Measurements from ENCODE around the gene MATN4. TPM values are rescaled to one million over a fixed set of nuclear protein-coding genes. Genes with fewer than 3 reads are reported as not detected.
A peak's percentile ranks its signal among the peaks of the same experiment; 100 is the strongest.

MATN4 gene
- total RNA-seq, 2 donors from 2014 or later, result 0.31 to 1.4 TPM

DNA sequence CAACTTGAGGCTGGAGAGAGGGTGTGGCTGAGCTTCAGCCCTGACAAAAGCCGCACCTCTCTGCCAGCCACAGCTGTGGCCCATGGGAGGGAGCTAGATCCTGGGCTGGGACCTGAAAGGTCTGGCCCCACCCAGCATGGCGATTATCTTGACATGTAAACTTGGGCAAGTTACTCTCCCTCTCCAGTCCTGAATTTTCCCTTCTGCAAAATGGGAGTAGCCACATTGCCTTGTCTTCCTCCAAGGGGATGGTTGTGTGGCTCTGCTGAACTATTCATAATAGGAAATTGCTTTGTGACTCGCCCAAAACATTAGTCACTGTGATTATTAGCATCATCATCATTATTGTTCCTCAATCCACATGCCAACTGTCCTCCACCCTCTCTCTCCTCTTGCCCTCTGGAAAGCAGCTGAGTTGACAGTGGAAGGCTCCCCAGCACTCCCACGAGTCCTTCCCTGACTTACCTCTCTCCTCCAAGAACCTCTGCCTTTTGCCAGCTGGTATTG is 24.5 kb downstream of the MATN4 start:
- H3K27me3 Mint-ChIP-seq, result peaks cover 29 to 57% of the 10 kb centered on the region in 2 donors
- no peaks in the 10 kb centered on the region for H3K36me3 Mint-ChIP-seq
- DNase-seq (ENCODE audit: low spot score), result no peak
- no peak for ATAC-seq
- H3K27ac Mint-ChIP-seq, result peak overlapping the region in 1 of 2 donors; percentile 10
- H3K4me1 Mint-ChIP-seq (ENCODE audit: low read depth in 2 of 2), result no peaks in the 10 kb centered on the region
- H3K4me3 Mint-ChIP-seq, result no peak overlapping the region
- H3K9me3 Mint-ChIP-seq, result no peaks in the 10 kb centered on the region

DNA sequence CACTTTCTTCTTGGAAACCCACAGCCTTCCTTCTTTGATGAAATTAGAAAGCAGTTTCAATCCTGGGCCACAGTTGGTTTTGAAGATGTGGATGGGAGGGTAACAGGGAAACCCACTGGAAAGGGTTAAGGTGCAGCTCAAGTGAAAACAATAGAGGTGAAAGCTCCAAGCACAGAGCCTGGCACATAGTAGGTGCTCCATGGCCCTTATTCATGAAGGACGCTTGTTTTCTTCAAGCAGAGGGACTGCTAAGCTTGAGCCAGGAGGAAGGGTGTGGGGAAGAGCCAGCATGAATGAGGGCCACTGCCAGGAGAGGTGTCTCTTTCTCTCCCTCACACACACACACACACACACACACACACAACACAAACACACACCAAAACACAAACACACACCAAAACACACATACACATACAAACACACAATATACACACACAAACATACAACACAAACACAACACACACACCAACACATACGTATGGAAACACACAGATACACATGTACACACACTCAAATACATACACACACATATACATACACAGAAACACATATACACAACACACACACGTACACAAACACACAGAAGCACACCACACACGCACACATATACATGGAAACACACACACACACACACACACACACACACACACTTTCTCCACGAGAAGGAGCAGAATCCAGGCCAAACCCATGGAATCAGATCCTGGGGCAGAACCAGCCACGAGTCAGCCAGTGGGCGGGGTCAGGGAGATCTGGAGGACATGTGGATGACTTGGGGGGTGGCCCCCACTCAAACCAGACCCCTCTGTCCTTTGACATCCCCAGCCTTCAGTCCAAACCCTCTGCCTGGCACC is 25.2 kb downstream of the MATN4 start:
- Mint-ChIP-seq H3K4me1 (ENCODE audit: low read depth in 2 of 2) (no peaks in the 10 kb centered on the region), H3K27me3 (peaks cover 27 to 57% of the 10 kb centered on the region in 2 donors), H3K36me3 (no peaks in the 10 kb centered on the region), H3K27ac (no peak overlapping the region), H3K9me3 (no peaks in the 10 kb centered on the region), H3K4me3 (no peak overlapping the region)
- ATAC-seq, result peak in 1 of 2 donors; percentile 41
- no peak for DNase-seq (ENCODE audit: low spot score)

DNA sequence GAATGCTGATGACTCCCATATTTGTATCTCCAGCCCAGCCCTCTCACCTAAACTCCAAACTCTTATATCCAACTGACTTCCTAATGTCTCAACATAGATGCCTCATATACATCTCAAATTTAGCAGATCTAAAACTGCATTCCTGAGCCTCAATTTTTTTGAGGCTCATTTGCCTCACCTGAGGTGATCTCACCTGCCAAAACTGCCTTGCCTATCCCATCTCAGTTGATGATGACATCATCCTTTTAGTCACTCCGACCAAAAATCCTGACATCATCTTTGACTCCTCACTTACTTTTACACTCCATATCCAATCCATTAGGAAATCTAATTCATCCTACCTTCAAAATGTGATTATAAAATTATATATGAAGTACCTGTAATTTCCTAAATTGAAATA is 28.1 kb downstream of the MATN4 start:
- Mint-ChIP-seq H3K27ac (no peak overlapping the region), H3K4me1 (ENCODE audit: low read depth in 2 of 2) (no peaks in the 10 kb centered on the region), H3K36me3 (no peaks in the 10 kb centered on the region), H3K9me3 (no peaks in the 10 kb centered on the region), H3K4me3 (no peak overlapping the region), H3K27me3 (peaks cover 33 to 67% of the 10 kb centered on the region in 2 donors)
- DNase-seq (ENCODE audit: low spot score) (no peak), ATAC-seq (no peak)

DNA sequence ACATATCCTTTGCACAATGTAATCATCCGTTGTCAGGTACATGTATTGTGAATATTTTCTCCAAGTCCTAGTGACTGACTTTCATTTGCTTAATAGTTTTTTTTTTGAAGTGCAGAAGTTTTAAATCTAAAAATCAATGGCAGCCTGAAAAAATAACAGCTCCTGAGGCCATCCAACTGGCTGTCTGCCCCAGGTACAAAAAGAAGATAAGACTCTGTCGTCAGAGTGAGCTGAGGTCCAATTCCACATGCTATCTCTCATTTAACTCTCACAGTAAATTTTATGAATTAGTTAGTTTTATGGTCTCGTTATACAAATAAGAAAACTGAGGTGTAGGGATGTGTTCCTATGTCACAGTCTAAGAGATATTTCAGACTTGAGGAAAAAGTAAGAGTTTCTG is 32.8 kb downstream of the MATN4 start:
- Mint-ChIP-seq H3K9me3 (no peaks in the 10 kb centered on the region), H3K27me3 (peaks cover 45 to 84% of the 10 kb centered on the region in 2 donors), H3K36me3 (no peaks in the 10 kb centered on the region), H3K27ac (no peak overlapping the region), H3K4me1 (ENCODE audit: low read depth in 2 of 2) (no peaks in the 10 kb centered on the region), H3K4me3 (no peak overlapping the region)
- no peak for DNase-seq (ENCODE audit: low spot score)
- no peak for ATAC-seq

DNA sequence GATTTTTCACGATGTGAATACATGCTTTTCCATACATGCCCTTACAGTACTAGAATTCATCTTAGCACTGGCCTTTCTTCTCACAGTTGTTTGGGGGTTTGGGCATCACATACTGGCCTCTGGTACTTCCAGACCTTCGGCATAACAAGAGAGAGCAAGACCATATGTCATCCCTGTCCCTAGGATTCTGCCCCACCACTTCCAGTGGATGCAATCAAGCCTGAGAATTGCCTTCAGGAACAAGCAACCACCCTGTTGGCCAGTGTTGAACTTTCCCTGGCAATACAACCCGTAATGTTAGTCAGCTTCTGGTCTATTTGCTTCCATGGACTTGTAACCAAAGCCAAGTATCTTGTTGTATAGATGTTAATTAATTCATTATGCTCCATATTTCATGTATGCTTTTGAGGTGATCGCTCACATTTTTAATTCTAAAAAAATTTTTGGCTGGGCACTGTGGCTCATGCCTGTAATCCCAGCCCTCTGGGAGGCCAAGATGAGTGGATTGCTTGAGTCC is 38.3 kb downstream of the MATN4 start:
- Mint-ChIP-seq H3K9me3 (no peaks in the 10 kb centered on the region), H3K27ac (no peak overlapping the region), H3K27me3 (peaks cover 40 to 54% of the 10 kb centered on the region in 2 donors), H3K36me3 (no peaks in the 10 kb centered on the region), H3K4me3 (no peak overlapping the region), H3K4me1 (ENCODE audit: low read depth in 2 of 2) (no peaks in the 10 kb centered on the region)
- ATAC-seq (no peak), DNase-seq (ENCODE audit: low spot score) (no peak)

DNA sequence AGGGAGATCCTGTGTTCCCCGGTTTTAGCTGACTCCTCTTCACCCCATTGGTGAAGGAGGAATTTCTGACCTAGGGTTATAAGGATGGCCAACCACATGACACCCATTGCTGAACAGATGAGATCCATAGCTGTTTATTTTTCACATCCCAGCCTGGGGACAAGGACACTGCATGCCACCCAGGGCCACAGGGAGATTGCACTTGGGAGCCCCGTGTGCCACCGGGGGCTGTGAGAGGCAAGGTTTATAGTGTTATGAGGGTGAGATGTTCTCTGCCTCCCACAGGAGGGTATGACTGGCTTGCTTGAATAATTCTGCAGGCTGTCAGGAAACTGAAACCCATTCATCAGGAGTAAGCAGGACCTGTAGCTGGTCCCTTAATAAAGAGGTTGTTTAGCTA is 39.0 kb downstream of the MATN4 start:
- no peak overlapping the region for H3K27ac Mint-ChIP-seq
- H3K27me3 Mint-ChIP-seq, result peaks cover 44 to 54% of the 10 kb centered on the region in 2 donors
- DNase-seq (ENCODE audit: low spot score) (no peak), ATAC-seq (no peak)
- no peaks in the 10 kb centered on the region for H3K36me3 Mint-ChIP-seq
- H3K4me1 Mint-ChIP-seq (ENCODE audit: low read depth in 2 of 2), result no peaks in the 10 kb centered on the region
- H3K4me3 Mint-ChIP-seq, result no peak overlapping the region
- H3K9me3 Mint-ChIP-seq, result no peaks in the 10 kb centered on the region

DNA sequence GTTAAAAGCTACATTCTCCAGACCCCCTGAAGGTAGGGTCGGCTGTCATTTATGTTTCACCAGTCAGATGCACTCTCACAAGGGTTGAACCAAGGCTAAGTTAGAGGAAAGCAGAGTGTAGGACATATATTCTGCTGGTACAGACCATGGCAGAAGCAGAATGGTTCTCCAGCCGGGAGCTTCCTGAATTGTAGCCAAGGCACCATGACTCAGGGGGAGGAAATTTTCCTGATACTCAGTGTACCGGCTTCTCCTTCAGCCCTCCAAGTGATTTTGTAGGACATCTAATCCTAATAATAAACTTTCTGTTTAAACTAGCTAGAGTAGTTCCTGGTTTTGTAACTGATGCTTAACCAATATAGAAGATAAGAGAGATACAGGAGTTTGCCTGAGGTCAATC is 39.6 kb downstream of the MATN4 start:
- Mint-ChIP-seq H3K27ac (no peak overlapping the region), H3K4me3 (no peak overlapping the region), H3K36me3 (no peaks in the 10 kb centered on the region), H3K4me1 (ENCODE audit: low read depth in 2 of 2) (no peaks in the 10 kb centered on the region), H3K27me3 (peaks cover 41 to 54% of the 10 kb centered on the region in 2 donors), H3K9me3 (no peaks in the 10 kb centered on the region)
- ATAC-seq (no peak), DNase-seq (ENCODE audit: low spot score) (no peak)

DNA sequence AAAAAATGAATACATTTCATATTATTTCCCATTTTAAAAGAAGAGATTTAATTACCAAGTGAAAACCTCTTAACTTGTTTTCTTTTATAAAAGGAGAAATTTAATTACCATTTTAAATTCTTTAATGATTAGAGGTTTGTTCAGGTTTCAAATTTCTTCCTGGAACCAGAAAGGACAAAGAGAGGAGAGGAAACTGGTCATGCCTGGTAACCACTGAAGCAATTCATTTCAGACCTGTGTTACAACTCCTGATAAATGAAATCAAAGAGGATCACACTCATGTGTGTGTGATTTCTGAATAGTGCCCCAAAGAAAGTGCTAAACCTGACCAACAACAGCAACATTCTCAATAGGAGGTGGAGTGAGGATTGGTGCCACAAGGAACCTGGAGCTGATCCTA is 41.1 kb downstream of the MATN4 start:
- no peak for ATAC-seq
- Mint-ChIP-seq H3K9me3 (no peaks in the 10 kb centered on the region), H3K36me3 (no peaks in the 10 kb centered on the region)

DNA sequence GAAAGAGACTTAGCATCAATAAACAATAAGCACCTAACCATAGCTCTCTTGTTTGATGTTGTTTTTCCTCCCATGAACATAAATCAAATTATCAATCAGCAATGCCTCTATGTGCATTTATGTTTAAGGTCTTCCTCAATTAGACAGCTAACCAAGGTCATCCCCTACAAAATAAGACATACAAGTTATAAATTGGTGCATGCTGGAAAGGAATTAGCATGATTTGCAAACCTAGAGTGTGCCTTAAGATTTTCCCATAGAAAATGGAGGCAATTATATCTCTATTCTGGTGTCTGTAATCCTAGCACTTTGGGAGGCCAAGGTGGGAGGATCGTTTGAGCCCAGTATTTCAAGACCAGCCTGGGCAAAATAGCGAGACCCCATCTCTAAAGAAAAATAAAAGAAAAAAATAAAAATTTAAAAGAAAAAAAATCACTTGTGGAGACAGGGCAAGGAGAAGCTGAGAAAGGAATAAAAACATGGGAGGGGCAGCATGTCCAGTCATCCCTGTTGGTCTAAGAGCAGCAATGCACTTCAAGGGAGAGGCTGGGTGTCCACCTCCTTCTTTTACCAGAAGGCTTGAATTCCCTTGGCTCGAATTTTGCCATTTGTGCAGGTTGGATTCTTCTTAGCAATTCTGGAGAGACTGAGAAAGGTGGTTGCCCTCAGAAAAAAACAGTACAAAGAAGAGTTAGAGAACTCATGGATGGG is 44.4 kb downstream of the MATN4 start:
- Mint-ChIP-seq H3K27me3 (peaks cover 37 to 58% of the 10 kb centered on the region in 2 donors), H3K9me3 (no peaks in the 10 kb centered on the region), H3K4me1 (ENCODE audit: low read depth in 2 of 2) (no peaks in the 10 kb centered on the region), H3K4me3 (no peak overlapping the region), H3K27ac (no peak overlapping the region), H3K36me3 (no peaks in the 10 kb centered on the region)
- DNase-seq (ENCODE audit: low spot score) (no peak), ATAC-seq (no peak)

More for the DNA sequence above, 41.1 kb downstream of the MATN4 start:
- DNase-seq (ENCODE audit: low spot score), result no peak
- no peak overlapping the region for H3K4me3 Mint-ChIP-seq
- H3K27me3 Mint-ChIP-seq, result peaks cover 37 to 53% of the 10 kb centered on the region in 2 donors
- H3K4me1 Mint-ChIP-seq (ENCODE audit: low read depth in 2 of 2), result no peaks in the 10 kb centered on the region
- no peak overlapping the region for H3K27ac Mint-ChIP-seq

DNA sequence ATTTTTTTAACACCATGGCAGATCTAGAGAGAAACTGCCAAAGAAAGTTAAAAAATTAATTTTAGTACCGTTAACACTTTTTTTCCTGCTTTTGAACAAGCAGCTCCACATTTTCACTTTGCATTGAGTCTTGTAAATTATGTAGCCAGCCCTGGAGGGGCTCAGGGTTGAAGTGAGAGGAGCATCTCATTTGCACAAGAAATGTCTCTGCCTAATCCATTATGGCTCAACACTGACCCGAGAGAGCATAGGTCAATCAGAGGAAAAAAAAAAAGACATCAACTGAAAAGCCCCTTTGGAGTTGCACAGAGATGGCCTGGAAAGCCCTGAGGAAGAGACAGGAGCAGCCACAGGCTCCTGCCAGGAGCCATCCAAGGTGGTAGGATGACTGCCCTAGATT is 49.4 kb downstream of the MATN4 start:
- Mint-ChIP-seq H3K27ac (no peak overlapping the region), H3K36me3 (no peaks in the 10 kb centered on the region), H3K4me3 (no peak overlapping the region), H3K9me3 (no peaks in the 10 kb centered on the region), H3K4me1 (ENCODE audit: low read depth in 2 of 2) (peaks cover 12 to 15% of the 10 kb centered on the region in 2 donors), H3K27me3 (peaks cover 28 to 44% of the 10 kb centered on the region in 2 donors)
- ATAC-seq (no peak), DNase-seq (ENCODE audit: low spot score) (no peak)

DNA sequence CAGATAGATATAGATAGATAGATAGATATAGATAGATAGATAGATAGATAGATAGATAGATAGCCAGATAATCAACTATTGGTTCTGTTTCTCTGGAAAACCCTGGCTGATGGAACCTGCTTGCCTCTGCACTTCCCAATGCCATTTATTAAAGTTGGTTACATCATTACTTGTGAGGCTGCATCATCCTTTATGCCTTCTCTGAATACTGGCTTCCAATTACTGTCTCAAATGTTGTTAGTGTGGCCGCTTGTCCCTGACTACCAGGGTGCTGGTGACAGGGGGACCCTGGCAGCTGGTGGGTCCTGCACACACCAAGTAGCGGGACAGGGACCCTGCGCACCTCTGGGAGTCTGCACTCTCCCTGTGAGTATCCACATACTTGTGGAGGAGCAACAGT is 49.8 kb downstream of the MATN4 start:
- no peak for ATAC-seq
- Mint-ChIP-seq H3K36me3 (no peaks in the 10 kb centered on the region), H3K9me3 (no peaks in the 10 kb centered on the region), H3K4me1 (ENCODE audit: low read depth in 2 of 2) (peaks cover 12 to 16% of the 10 kb centered on the region in 2 donors), H3K4me3 (no peak overlapping the region), H3K27ac (no peak overlapping the region), H3K27me3 (peaks cover 32 to 47% of the 10 kb centered on the region in 2 donors)
- DNase-seq (ENCODE audit: low spot score), result no peak

DNA sequence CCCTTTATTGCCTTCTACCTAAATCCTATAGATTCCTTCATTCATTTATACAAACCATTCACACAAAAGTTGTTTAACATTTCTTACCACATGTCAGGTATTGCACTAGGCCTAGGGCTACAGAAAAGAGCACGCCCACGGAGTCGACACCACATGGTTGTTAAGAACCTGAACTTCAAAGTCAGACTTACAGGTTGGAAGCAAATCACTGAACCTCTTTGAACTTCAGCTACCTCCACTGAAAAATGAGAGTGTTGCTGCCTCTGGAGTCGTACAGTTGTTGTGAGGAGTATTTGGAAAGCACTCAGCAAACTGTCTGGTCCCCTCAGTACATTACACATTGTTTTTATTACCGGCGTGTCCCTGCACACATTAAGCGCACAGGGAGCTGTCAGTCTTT is 50.4 kb downstream of the MATN4 start:
- no peaks in the 10 kb centered on the region for H3K9me3 Mint-ChIP-seq
- ATAC-seq, result no peak
- H3K27ac Mint-ChIP-seq, result no peak overlapping the region
- no peaks in the 10 kb centered on the region for H3K36me3 Mint-ChIP-seq
- H3K27me3 Mint-ChIP-seq, result peaks cover 29 to 42% of the 10 kb centered on the region in 2 donors
- H3K4me1 Mint-ChIP-seq (ENCODE audit: low read depth in 2 of 2), result peaks cover 12 to 16% of the 10 kb centered on the region in 2 donors
- no peak for DNase-seq (ENCODE audit: low spot score)
- no peak overlapping the region for H3K4me3 Mint-ChIP-seq

DNA sequence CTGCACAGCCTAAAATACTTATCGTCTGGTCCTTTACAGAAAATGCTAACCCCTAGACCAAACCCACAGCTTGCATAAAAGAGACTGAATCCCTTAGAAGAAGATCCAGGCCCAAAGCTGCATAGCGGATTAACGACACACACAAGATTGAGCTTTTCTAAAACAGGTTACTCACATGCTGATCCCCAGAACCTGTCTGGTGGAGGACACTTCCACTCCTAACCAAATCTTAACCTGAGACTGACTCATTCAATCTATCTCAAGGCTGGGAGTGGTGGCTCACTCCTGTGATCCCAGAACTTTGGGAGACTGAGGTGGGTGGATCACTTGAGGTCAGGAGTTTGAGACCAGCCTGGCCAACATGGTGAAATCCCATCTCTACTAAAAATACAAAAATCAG is 50.9 kb downstream of the MATN4 start:
- ATAC-seq (no peak), DNase-seq (ENCODE audit: low spot score) (no peak)
- Mint-ChIP-seq H3K36me3 (no peaks in the 10 kb centered on the region), H3K27me3 (peaks cover 32 to 41% of the 10 kb centered on the region in 2 donors), H3K9me3 (no peaks in the 10 kb centered on the region), H3K27ac (no peak overlapping the region), H3K4me1 (ENCODE audit: low read depth in 2 of 2) (peaks cover 13 to 16% of the 10 kb centered on the region in 2 donors), H3K4me3 (no peak overlapping the region)

Measured in natural killer cell treated with Interleukin-12 subunit alpha and Interleukin-12 subunit beta and Interleukin-15 and Interleukin-18, amount 100 ng/mL, for 72 hours (primary cell).